HEK293 (cell line): ENCODE results near the gene BCKDHB.

Experiments used
- CTCF ChIA-PET: fragments of 350-600 bp; formaldehyde crosslinking; extraction: SDS; loops from one replicate; lab custom pipeline; 2021; ENCODE audit warnings: antibody characterized with exemption; lab: Yijun Ruan, JAX
- POLR2A ChIA-PET: fragments of 300-600 bp; formaldehyde crosslinking; extraction: SDS; loops from one replicate; lab custom pipeline; 2020; ENCODE audit warnings: antibody characterized with exemption, inconsistent platforms; lab: Yijun Ruan, JAX
- H3K27ac ChIP-seq: fragments of 200-500 bp; sonication (Bioruptor generic); 2 replicates; pipeline ENCODE4 v1.5.1; 2014; ENCODE audit warnings: low read depth, low read length, control low read depth, inconsistent platforms; ENCODE audit errors: extremely low read depth
- H3K36me3 ChIP-seq, 2 experiments: fragments of 200-500 bp in 1 of 2; sonication (Bioruptor generic) in 1 of 2; 1 replicate in 1 of 2; 2 replicates in 1 of 2; pipeline ENCODE4 v1.5.1; 2014 to 2017; ENCODE audit warnings: inconsistent platforms in 2 of 2, low read length in 2 of 2; ENCODE audit not compliant: control insufficient read depth in 2 of 2, insufficient read depth in 1 of 2
- H3K4me1 ChIP-seq: fragments of 200-500 bp; sonication (Bioruptor generic); 2 replicates; pipeline ENCODE4 v1.5.1; 2014; ENCODE audit warnings: mild to moderate bottlenecking, low read length, inconsistent platforms; ENCODE audit not compliant: control insufficient read depth, insufficient read depth
- H3K4me3 ChIP-seq: 2 replicates; pipeline ENCODE4 v1.5.1; 2011; ENCODE audit warnings: low read depth, mild to moderate bottlenecking, control low read depth, low read length, moderate library complexity
- H3K9me3 ChIP-seq: fragments of 200-500 bp; sonication (Bioruptor generic); 2 replicates; pipeline ENCODE4 v1.5.1; 2014; ENCODE audit warnings: low read depth, low read length, inconsistent platforms; ENCODE audit not compliant: control insufficient read depth, insufficient read depth
- GFI1B ChIP-seq: fragments of 450-650 bp; formaldehyde crosslinking; IDR thresholded peaks from 2 replicates; pipeline ENCODE4 v1.5.1; 2016; ENCODE audit warnings: missing biosample characterization, missing genetic modification characterization
- KLF16 ChIP-seq: fragments of 450-650 bp; formaldehyde crosslinking; IDR thresholded peaks from 2 replicates; pipeline ENCODE4 v1.5.1; 2017; ENCODE audit warnings: missing biosample characterization, missing genetic modification characterization
- KLF9 ChIP-seq: fragments of 450-650 bp; formaldehyde crosslinking; IDR thresholded peaks from 2 replicates; pipeline ENCODE4 v1.5.1; 2016; ENCODE audit warnings: missing biosample characterization, missing genetic modification characterization, low read depth
- SALL2 ChIP-seq: fragments of 450-650 bp; formaldehyde crosslinking; IDR thresholded peaks from 2 replicates; pipeline ENCODE4 v1.5.0; 2017; ENCODE audit warnings: missing biosample characterization, mild to moderate bottlenecking, missing genetic modification characterization, borderline replicate concordance
- SCRT1 ChIP-seq: fragments of 450-650 bp; formaldehyde crosslinking; IDR thresholded peaks from 2 replicates; pipeline ENCODE4 v1.5.1; 2016; ENCODE audit warnings: missing biosample characterization, missing genetic modification characterization, borderline replicate concordance
- SETDB1 ChIP-seq: IDR thresholded peaks from one replicate; pipeline ENCODE4 v1.6.1; 2017; ENCODE audit warnings: mild to moderate bottlenecking, low read length, moderate library complexity, mixed read lengths; ENCODE audit not compliant: insufficient read length
- SP7 ChIP-seq: fragments of 450-650 bp; formaldehyde crosslinking; IDR thresholded peaks from 2 replicates; pipeline ENCODE4 v1.5.1; 2016; ENCODE audit warnings: missing biosample characterization, missing genetic modification characterization
- WT1 ChIP-seq: fragments of 450-650 bp; formaldehyde crosslinking; IDR thresholded peaks from 2 replicates; pipeline ENCODE4 v1.5.1; 2016; ENCODE audit warnings: missing biosample characterization, missing genetic modification characterization
- YY1 ChIP-seq: fragments of 450-650 bp; formaldehyde crosslinking; IDR thresholded peaks from 2 replicates; pipeline ENCODE4 v1.5.1; 2018; ENCODE audit warnings: missing biosample characterization, missing genetic modification characterization
- ZIC2 ChIP-seq: fragments of 450-650 bp; formaldehyde crosslinking; IDR thresholded peaks from 2 replicates; pipeline ENCODE4 v1.5.1; 2016; ENCODE audit warnings: missing biosample characterization, missing genetic modification characterization
- ZNF175 ChIP-seq: fragments of 450-650 bp; formaldehyde crosslinking; IDR thresholded peaks from 2 replicates; pipeline ENCODE4 v1.5.1; 2016; ENCODE audit warnings: missing biosample characterization, missing genetic modification characterization
- ZNF2 ChIP-seq: fragments of 450-650 bp; formaldehyde crosslinking; IDR thresholded peaks from 2 replicates; pipeline ENCODE4 v1.5.1; 2016; ENCODE audit warnings: missing biosample characterization, missing genetic modification characterization
- ZNF221 ChIP-seq: fragments of 450-650 bp; formaldehyde crosslinking; IDR thresholded peaks from 2 replicates; pipeline ENCODE4 v1.5.1; 2017; ENCODE audit warnings: missing biosample characterization, missing genetic modification characterization, borderline replicate concordance
- ZNF266 ChIP-seq: fragments of 450-650 bp; formaldehyde crosslinking; IDR thresholded peaks from 2 replicates; pipeline ENCODE4 v1.5.1; 2016; ENCODE audit warnings: missing biosample characterization, missing genetic modification characterization, low read depth
- ZNF341 ChIP-seq: fragments of 450-650 bp; formaldehyde crosslinking; IDR thresholded peaks from 2 replicates; pipeline ENCODE4; 2016; ENCODE audit warnings: low read depth, missing biosample characterization, missing genetic modification characterization
- ZNF514 ChIP-seq: fragments of 450-650 bp; formaldehyde crosslinking; IDR thresholded peaks from 2 replicates; pipeline ENCODE4 v1.5.1; 2016; ENCODE audit warnings: missing biosample characterization, missing genetic modification characterization
- ZNF558 ChIP-seq: fragments of 450-650 bp; formaldehyde crosslinking; IDR thresholded peaks from 2 replicates; pipeline ENCODE4 v1.5.1; 2016; ENCODE audit warnings: missing biosample characterization, missing genetic modification characterization
- ZNF660 ChIP-seq: fragments of 450-650 bp; IDR thresholded peaks from 2 replicates; pipeline ENCODE4 v1.5.1; 2018; ENCODE audit warnings: missing biosample characterization, mild to moderate bottlenecking, missing genetic modification characterization
- ZSCAN4 ChIP-seq: fragments of 450-650 bp; formaldehyde crosslinking; IDR thresholded peaks from 2 replicates; pipeline ENCODE4 v1.5.1; 2017; ENCODE audit warnings: missing biosample characterization, missing genetic modification characterization
- ZXDB ChIP-seq: fragments of 450-650 bp; formaldehyde crosslinking; IDR thresholded peaks from 2 replicates; pipeline ENCODE4 v1.5.1; 2016; ENCODE audit warnings: missing biosample characterization, missing genetic modification characterization
- TF ChIP-seq, protein P1 (sequence below): fragments of 450-650 bp; formaldehyde crosslinking; IDR thresholded peaks from 2 replicates; pipeline ENCODE4 v1.5.1; 2016; ENCODE audit warnings: missing biosample characterization, missing genetic modification characterization, low read depth
- TF ChIP-seq, protein P2 (sequence below): fragments of 450-650 bp; formaldehyde crosslinking; IDR thresholded peaks from 2 replicates; pipeline ENCODE4 v1.5.1; 2016; ENCODE audit warnings: missing biosample characterization, missing genetic modification characterization

The BCKDHB gene

GRCh38 chr6:80234401-80234800 is 127.9 kb downstream of the BCKDHB start (continued):
- TF ChIP-seq SALL2 (tag by site-specific recombination), result no peak

GRCh38 chr6:80234908-80235307 is 128.4 kb downstream of the BCKDHB start:
- Histone ChIP-seq H3K27ac (no peak overlapping the region), H3K36me3 (no peaks in the 10 kb centered on the region; a peak in 1 of 3 replicates), H3K9me3 (no peaks in the 10 kb centered on the region), H3K4me3 (no peak overlapping the region), H3K4me1 (no peaks in the 10 kb centered on the region)
- ChIA-PET POLR2A (no interaction called here), CTCF (interaction anchor here (0.9 kb wide), 1 partner anchor 20 kb away, joined by 4 read pairs; no protein-coding TSS in a partner anchor)
- TF ChIP-seq ZNF514 (tag by site-specific recombination), result no peak

DNA sequence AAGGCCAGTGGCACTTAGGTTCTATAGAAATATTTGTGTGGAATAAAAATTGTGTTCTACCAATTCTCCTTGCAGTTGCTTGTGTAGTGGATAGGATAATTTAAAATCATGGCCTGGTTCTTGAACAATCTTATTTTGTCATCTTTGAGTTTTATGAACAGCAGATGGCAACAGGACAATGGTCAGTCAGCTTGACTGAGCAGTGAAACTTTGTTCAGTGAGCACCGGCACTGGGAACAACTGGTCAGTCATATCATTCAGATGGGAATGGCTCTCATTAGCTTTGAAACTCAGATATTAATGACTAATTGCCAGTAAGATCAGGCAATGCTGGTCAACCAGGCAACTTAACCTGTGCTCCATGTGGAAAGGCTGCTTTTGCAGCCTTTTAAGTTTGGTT is 129.2 kb downstream of the BCKDHB start:
- no peak overlapping the region for H3K27ac ChIP-seq
- no peaks in the 10 kb centered on the region for H3K4me1 ChIP-seq
- POLR2A ChIA-PET, result no interaction called here
- no peaks in the 10 kb centered on the region for H3K9me3 ChIP-seq
- H3K4me3 ChIP-seq, result no peak overlapping the region
- CTCF ChIA-PET, result interaction anchor here (0.7 to 0.9 kb wide), 2 partner anchors 13 to 21 kb away, joined by 3 to 4 read pairs; no protein-coding TSS in a partner anchor
- TF ChIP-seq ZNF2 (tag by site-specific recombination) (no peak), SP7 (tag by site-specific recombination) (no peak), YY1 (tag by site-specific recombination) (no peak), KLF16 (tag by site-specific recombination) (no peak), ZNF558 (no peak), ZIC2 (tag by site-specific recombination) (no peak), ZNF266 (tag by site-specific recombination) (no peak), ZNF175 (tag by site-specific recombination) (no peak), ZSCAN4 (tag by site-specific recombination) (no peak), SETDB1 (no peak), WT1 (tag by site-specific recombination) (no peak), GFI1B (tag by site-specific recombination) (no peak), ZNF341 (no peak), SCRT1 (tag by site-specific recombination) (no peak), KLF9 (tag by site-specific recombination) (no peak), ZNF221 (tag by site-specific recombination) (no peak), ZNF660 (tag by site-specific recombination) (no peak), ZXDB (no peak)
- TF ChIP-seq, protein P1, sequence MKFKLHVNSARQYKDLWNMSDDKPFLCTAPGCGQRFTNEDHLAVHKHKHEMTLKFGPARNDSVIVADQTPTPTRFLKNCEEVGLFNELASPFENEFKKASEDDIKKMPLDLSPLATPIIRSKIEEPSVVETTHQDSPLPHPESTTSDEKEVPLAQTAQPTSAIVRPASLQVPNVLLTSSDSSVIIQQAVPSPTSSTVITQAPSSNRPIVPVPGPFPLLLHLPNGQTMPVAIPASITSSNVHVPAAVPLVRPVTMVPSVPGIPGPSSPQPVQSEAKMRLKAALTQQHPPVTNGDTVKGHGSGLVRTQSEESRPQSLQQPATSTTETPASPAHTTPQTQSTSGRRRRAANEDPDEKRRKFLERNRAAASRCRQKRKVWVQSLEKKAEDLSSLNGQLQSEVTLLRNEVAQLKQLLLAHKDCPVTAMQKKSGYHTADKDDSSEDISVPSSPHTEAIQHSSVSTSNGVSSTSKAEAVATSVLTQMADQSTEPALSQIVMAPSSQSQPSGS (tag by site-specific recombination), result no peak
- TF ChIP-seq, protein P2, sequence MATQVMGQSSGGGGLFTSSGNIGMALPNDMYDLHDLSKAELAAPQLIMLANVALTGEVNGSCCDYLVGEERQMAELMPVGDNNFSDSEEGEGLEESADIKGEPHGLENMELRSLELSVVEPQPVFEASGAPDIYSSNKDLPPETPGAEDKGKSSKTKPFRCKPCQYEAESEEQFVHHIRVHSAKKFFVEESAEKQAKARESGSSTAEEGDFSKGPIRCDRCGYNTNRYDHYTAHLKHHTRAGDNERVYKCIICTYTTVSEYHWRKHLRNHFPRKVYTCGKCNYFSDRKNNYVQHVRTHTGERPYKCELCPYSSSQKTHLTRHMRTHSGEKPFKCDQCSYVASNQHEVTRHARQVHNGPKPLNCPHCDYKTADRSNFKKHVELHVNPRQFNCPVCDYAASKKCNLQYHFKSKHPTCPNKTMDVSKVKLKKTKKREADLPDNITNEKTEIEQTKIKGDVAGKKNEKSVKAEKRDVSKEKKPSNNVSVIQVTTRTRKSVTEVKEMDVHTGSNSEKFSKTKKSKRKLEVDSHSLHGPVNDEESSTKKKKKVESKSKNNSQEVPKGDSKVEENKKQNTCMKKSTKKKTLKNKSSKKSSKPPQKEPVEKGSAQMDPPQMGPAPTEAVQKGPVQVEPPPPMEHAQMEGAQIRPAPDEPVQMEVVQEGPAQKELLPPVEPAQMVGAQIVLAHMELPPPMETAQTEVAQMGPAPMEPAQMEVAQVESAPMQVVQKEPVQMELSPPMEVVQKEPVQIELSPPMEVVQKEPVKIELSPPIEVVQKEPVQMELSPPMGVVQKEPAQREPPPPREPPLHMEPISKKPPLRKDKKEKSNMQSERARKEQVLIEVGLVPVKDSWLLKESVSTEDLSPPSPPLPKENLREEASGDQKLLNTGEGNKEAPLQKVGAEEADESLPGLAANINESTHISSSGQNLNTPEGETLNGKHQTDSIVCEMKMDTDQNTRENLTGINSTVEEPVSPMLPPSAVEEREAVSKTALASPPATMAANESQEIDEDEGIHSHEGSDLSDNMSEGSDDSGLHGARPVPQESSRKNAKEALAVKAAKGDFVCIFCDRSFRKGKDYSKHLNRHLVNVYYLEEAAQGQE, result no peak
- H3K36me3 ChIP-seq, result no peaks in the 10 kb centered on the region; a peak in 1 of 3 replicates
